Neutrophil (primary cell): Measurements from ENCODE around the gene PPIL4.

Experiments used
- H3K27ac ChIP-seq: fragments of 200-600 bp; sonication (generic); 2 replicates; pipeline ENCODE4 v1.5.1; 2016; ENCODE audit warnings: mild to moderate bottlenecking, moderate library complexity
- H3K27me3 ChIP-seq: fragments of 200-600 bp; sonication (generic); 2 replicates; pipeline ENCODE4 v1.6.0; 2016; ENCODE audit warnings: mild to moderate bottlenecking
- H3K36me3 ChIP-seq: fragments of 200-600 bp; sonication (generic); 2 replicates; pipeline ENCODE4 v1.5.1; 2017
- H3K4me1 ChIP-seq, 2 experiments: fragments of 200-600 bp in 1 of 2; sonication (generic) in 1 of 2; 1 replicate in 1 of 2; 2 replicates in 1 of 2; pipeline versions ENCODE4 v1.5.1 to v1.6.1; 2013 to 2016; ENCODE audit warnings: low read depth in 1 of 2, low read length in 1 of 2, mild to moderate bottlenecking in 1 of 2, moderate library complexity in 1 of 2; ENCODE audit not compliant: control insufficient read depth in 1 of 2, insufficient read depth in 1 of 2
- H3K4me3 ChIP-seq, 2 experiments: fragments of 200-600 bp in 1 of 2; sonication (generic) in 1 of 2; 1 replicate in 1 of 2; 2 replicates in 1 of 2; pipeline ENCODE4 v1.5.1; 2013 to 2016; ENCODE audit warnings: low read depth in 1 of 2, low read length in 1 of 2, mild to moderate bottlenecking in 1 of 2, moderate library complexity in 1 of 2
- H3K9me3 ChIP-seq: fragments of 200-600 bp; sonication (generic); 2 replicates; pipeline ENCODE4 v1.5.1; 2016
- TF ChIP-seq, protein P1 (sequence below): fragments of 200-600 bp; sonication (generic); IDR thresholded peaks from 2 replicates; pipeline ENCODE4 v1.5.1; 2016; ENCODE audit warnings: antibody characterized with exemption

PPIL4 gene

DNA sequence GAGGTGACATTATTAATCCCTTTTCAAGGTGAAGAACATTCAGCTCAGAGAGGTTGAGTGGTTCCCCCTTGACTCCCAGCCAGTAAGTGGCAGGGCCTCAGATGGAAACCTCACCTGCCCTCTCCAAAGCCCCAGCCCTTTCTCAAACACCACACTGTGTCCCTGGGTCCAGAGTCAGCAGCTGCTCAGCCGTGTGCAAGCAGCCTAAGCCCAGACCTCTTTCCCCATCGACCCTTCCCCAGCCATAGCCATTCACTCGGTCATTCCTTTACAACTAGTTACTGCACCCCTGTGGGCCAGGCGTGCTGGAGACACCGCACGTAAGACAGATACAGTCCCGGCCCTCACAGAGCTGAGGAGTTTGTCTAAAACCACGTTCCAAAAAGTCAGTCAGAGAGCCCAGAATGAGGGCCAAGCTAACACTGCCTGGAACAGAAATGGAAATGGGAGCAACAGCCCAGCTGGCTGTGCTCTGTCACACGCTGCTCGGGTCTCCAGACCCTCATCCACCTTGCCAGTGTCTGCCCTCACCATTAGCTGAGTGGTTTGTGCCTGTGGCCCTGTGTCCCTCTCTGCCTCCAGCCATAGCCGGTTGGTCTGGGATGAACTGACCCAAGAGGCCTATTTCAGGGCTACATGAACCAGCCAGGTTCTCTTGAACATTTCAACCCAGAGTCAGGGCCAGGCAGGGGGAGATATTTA, 90.7 kb downstream of the PPIL4 start:
- TF ChIP-seq, protein P1, sequence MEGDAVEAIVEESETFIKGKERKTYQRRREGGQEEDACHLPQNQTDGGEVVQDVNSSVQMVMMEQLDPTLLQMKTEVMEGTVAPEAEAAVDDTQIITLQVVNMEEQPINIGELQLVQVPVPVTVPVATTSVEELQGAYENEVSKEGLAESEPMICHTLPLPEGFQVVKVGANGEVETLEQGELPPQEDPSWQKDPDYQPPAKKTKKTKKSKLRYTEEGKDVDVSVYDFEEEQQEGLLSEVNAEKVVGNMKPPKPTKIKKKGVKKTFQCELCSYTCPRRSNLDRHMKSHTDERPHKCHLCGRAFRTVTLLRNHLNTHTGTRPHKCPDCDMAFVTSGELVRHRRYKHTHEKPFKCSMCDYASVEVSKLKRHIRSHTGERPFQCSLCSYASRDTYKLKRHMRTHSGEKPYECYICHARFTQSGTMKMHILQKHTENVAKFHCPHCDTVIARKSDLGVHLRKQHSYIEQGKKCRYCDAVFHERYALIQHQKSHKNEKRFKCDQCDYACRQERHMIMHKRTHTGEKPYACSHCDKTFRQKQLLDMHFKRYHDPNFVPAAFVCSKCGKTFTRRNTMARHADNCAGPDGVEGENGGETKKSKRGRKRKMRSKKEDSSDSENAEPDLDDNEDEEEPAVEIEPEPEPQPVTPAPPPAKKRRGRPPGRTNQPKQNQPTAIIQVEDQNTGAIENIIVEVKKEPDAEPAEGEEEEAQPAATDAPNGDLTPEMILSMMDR, result no peak
- Histone ChIP-seq H3K9me3 (no peaks in the 10 kb centered on the region), H3K4me3 (no peak overlapping the region), H3K27ac (no peak overlapping the region), H3K4me1 (peaks cover 5 to 9% of the 10 kb centered on the region in 2 experiments), H3K36me3 (no peaks in the 10 kb centered on the region), H3K27me3 (peaks cover 36% of the 10 kb centered on the region)
